Measurements from ENCODE around the gene DEFB126.
"Not testable (repeated sequence)": the region's sequence is repeated elsewhere in the genome, so short reads cannot be mapped to it uniquely, and the experiment has no call there.

The DEFB126 gene

GRCh38 chr20:142290-142689, at the start of gene DEFB126:
TSS of gene DEFB126 (plus strand) at chr20:142590. CDS start at chr20:142629, 39 bp downstream.
- FAIRE-seq: no peak
- no peak for DNase-seq (ENCODE audit: low spot score)

- no peak for FAIRE-seq
- no peak for DNase-seq (ENCODE audit: low spot score)
These were observed 48.7 kb upstream of the DEFB126 start for GRCh38 chr20:93641-94040.

- no peak for DNase-seq (ENCODE audit: low spot score)
- no peak for FAIRE-seq
These were observed 47.2 kb upstream of the DEFB126 start for GRCh38 chr20:95215-95614.

GRCh38 chr20:97691-98090, 44.7 kb upstream of the DEFB126 start:
- DNase-seq (ENCODE audit: low spot score); FAIRE-seq: not testable (repeated sequence)

- FAIRE-seq (no peak), DNase-seq (ENCODE audit: low spot score) (no peak)
These were observed 40.4 kb upstream of the DEFB126 start for GRCh38 chr20:101975-102374.

GRCh38 chr20:103456-103855, 38.9 kb upstream of the DEFB126 start:
- no peak for DNase-seq (ENCODE audit: low spot score)
- FAIRE-seq: no peak

- FAIRE-seq (no peak), DNase-seq (ENCODE audit: low spot score) (no peak)
These were observed 30.0 kb upstream of the DEFB126 start for GRCh38 chr20:112396-112795.

- DNase-seq (ENCODE audit: low spot score): no peak
- no peak for FAIRE-seq
These were observed 24.9 kb upstream of the DEFB126 start for GRCh38 chr20:117518-117917.

GRCh38 chr20:129786-130323, 12.5 kb upstream of the DEFB126 start:
- FAIRE-seq; DNase-seq (ENCODE audit: low spot score): not testable (repeated sequence)

GRCh38 chr20:137668-138490, 4.5 kb upstream of the DEFB126 start:
- DNase-seq (ENCODE audit: low spot score): peak; percentile 6
- no peak for FAIRE-seq

GRCh38 chr20:145877-146276, 3.5 kb downstream of the DEFB126 start:
- DNase-seq (ENCODE audit: low spot score) (no peak), FAIRE-seq (no peak)

- DNase-seq (ENCODE audit: low spot score) (no peak), FAIRE-seq (no peak)
These were observed 9.7 kb downstream of the DEFB126 start for GRCh38 chr20:152131-152530.

GRCh38 chr20:157154-157553, 14.8 kb downstream of the DEFB126 start, which contains the start of gene DEFB127:
TSS of gene DEFB127 (plus strand) at chr20:157454. CDS start at chr20:157545, 91 bp downstream.
- no peak for FAIRE-seq

GRCh38 chr20:164618-165017, 22.2 kb downstream of the DEFB126 start:
- FAIRE-seq: no peak

More at GRCh38 chr20:157154-157553, 14.8 kb downstream of the DEFB126 start, which contains the start of gene DEFB127:
- DNase-seq (ENCODE audit: low spot score): no peak

GRCh38 chr20:168876-169275, 26.5 kb downstream of the DEFB126 start:
- DNase-seq (ENCODE audit: low spot score): no peak
- no peak for FAIRE-seq

More at GRCh38 chr20:164618-165017, 22.2 kb downstream of the DEFB126 start:
- no peak for DNase-seq (ENCODE audit: low spot score)

- no peak for FAIRE-seq
- DNase-seq (ENCODE audit: low spot score): no peak
These were observed 41.9 kb downstream of the DEFB126 start for GRCh38 chr20:184288-184687.

GRCh38 chr20:187733-188132, 45.3 kb downstream of the DEFB126 start:
- FAIRE-seq (no peak), DNase-seq (ENCODE audit: low spot score) (no peak)

GRCh38 chr20:189611-190010, 47.2 kb downstream of the DEFB126 start, which contains the start of gene DEFB128:
TSS of gene DEFB128 (minus strand) at chr20:189711. CDS start at chr20:189623, 88 bp downstream.
- FAIRE-seq (no peak), DNase-seq (ENCODE audit: low spot score) (no peak)

Data from urothelium cell line (cell line).